ENCODE measurements around the gene SLC44A3. TPM values are rescaled to one million over a fixed set of nuclear protein-coding genes. Genes with fewer than 3 reads are reported as not detected.
"Not testable (repeated sequence)": the region's sequence is repeated elsewhere in the genome, so short reads cannot be mapped to it uniquely, and the experiment has no call there.

SLC44A3 gene
- total RNA-seq, 3 donors from 2014 or later: 0.30 TPM; not detected in 2

DNA sequence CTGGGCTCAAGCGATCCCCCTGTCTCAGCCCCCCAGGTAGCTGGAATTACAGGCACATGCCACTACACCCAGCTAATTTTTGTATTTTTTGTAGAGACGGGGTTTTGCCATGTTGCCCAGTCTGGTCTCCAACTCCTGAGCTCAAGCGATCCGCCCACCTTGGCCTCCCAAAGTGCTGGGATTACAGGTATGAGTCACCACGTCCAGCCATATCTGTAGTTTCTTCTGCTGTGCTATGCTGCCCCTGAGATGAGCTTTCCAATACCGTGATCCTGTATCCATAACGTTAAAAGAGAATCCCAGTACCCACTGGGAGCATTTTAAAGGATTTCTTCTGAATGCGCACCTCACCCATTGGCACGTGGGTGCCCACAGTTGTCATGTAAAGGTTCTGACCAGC is 20.2 kb downstream of the SLC44A3 start:
- H3K27me3 Mint-ChIP-seq (ENCODE audit: low read depth): peaks cover 13% of the 10 kb centered on the region
- not testable (repeated sequence) for DNase-seq; H3K4me3 Mint-ChIP-seq; H3K9me3 Mint-ChIP-seq; ATAC-seq; H3K4me1 Mint-ChIP-seq (ENCODE audit: low read depth); H3K36me3 Mint-ChIP-seq (ENCODE audit: insufficient read depth)

- Mint-ChIP-seq H3K4me3 (no peak overlapping the region), H3K27me3 (ENCODE audit: low read depth) (peaks cover 13% of the 10 kb centered on the region), H3K9me3 (no peaks in the 10 kb centered on the region), H3K36me3 (ENCODE audit: insufficient read depth) (no peaks in the 10 kb centered on the region), H3K4me1 (ENCODE audit: low read depth) (no peaks in the 10 kb centered on the region)
- ATAC-seq (no peak), DNase-seq (no peak)
Measured at GRCh38 chr1:94840808-94841207, 20.7 kb downstream of the SLC44A3 start.

DNA sequence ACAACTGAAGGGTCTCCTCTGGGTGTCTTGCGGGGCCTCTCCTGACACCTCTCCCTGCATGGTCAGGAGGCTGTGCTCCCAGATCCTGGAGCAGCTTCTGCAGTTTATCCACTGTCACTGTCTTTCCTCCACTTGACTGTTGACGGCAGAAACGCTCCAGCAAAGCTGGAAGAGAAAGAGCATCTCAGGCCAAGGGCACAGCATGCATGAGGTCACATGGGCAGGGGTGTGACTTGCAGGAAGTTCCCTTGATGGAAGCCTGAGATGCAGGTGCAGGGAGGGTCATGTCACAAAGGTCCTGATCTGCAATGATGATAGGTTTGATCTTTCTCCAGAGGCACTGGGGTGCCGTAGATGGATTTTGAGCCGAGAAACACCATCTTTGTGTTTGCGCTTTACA is 23.3 kb downstream of the SLC44A3 start:
- H3K9me3 Mint-ChIP-seq: no peaks in the 10 kb centered on the region
- DNase-seq (no peak), ATAC-seq (no peak)
- no peak overlapping the region for H3K4me3 Mint-ChIP-seq
- no peaks in the 10 kb centered on the region for H3K4me1 Mint-ChIP-seq (ENCODE audit: low read depth)
- peaks cover 13% of the 10 kb centered on the region for H3K27me3 Mint-ChIP-seq (ENCODE audit: low read depth)
- no peaks in the 10 kb centered on the region for H3K36me3 Mint-ChIP-seq (ENCODE audit: insufficient read depth)

GRCh38 chr1:94843846-94844245 is 23.7 kb downstream of the SLC44A3 start:
- Mint-ChIP-seq H3K27me3 (ENCODE audit: low read depth) (peaks cover 13% of the 10 kb centered on the region), H3K4me1 (ENCODE audit: low read depth) (no peaks in the 10 kb centered on the region), H3K4me3 (no peak overlapping the region), H3K36me3 (ENCODE audit: insufficient read depth) (no peaks in the 10 kb centered on the region), H3K9me3 (no peaks in the 10 kb centered on the region)
- ATAC-seq (no peak), DNase-seq (no peak)

DNA sequence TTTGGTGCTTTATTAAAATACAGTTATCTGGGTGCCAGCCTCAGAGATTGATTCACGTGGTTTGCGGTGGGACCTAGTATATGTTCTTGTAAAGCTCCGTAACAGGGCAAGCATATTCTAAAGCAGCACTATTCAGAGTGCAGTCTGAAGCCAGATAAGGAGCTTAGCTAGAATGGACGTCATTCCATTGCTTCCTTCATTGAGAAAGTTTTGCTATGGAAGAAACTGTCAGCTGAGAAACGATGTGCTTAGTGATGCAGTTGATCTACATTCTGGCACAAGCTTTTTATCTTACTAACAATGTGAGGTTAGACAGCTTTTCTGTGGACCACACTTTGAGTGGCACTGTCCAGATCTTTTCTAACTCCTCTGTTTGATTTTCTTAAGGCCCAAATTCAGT is 26.2 kb downstream of the SLC44A3 start:
- H3K9me3 Mint-ChIP-seq: no peaks in the 10 kb centered on the region
- no peaks in the 10 kb centered on the region for H3K36me3 Mint-ChIP-seq (ENCODE audit: insufficient read depth)
- no peak for DNase-seq
- no peak for ATAC-seq
- H3K27me3 Mint-ChIP-seq (ENCODE audit: low read depth): peaks cover 13% of the 10 kb centered on the region
- H3K4me1 Mint-ChIP-seq (ENCODE audit: low read depth): no peaks in the 10 kb centered on the region
- no peak overlapping the region for H3K4me3 Mint-ChIP-seq

DNA sequence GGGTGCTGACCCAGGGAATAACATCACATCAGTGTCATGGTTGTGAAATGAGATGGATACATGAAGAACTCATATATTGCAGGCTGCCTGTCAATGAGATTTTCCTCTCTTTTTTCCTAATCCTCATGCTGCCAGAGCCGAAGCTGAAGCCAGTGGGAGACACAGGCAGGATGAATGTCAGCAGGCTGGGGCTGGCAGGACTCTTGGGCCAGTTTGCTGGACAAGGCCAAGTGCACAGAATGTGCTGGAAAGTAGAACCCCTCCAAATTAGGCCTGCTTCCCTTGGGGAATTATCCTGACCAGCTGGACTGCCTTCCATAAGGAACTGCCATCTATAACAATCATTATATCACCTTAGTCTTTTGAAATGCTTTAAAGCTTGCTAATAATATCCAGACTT is 31.4 kb downstream of the SLC44A3 start:
- no peaks in the 10 kb centered on the region for H3K9me3 Mint-ChIP-seq
- no peaks in the 10 kb centered on the region for H3K4me1 Mint-ChIP-seq (ENCODE audit: low read depth)
- no peak overlapping the region for H3K4me3 Mint-ChIP-seq
- DNase-seq (no peak), ATAC-seq (no peak)
- no peaks in the 10 kb centered on the region for H3K27me3 Mint-ChIP-seq (ENCODE audit: low read depth)
- H3K36me3 Mint-ChIP-seq (ENCODE audit: insufficient read depth): no peaks in the 10 kb centered on the region

- Mint-ChIP-seq H3K36me3 (ENCODE audit: insufficient read depth) (no peaks in the 10 kb centered on the region), H3K4me3 (no peak overlapping the region), H3K27me3 (ENCODE audit: low read depth) (no peaks in the 10 kb centered on the region), H3K9me3 (no peaks in the 10 kb centered on the region), H3K4me1 (ENCODE audit: low read depth) (no peaks in the 10 kb centered on the region)
- DNase-seq (no peak), ATAC-seq (no peak)
Measured at GRCh38 chr1:94852788-94853187, 32.6 kb downstream of the SLC44A3 start.

GRCh38 chr1:94854458-94855306 is 34.5 kb downstream of the SLC44A3 start:
- peaks cover 4% of the 10 kb centered on the region for H3K27me3 Mint-ChIP-seq (ENCODE audit: low read depth)

GRCh38 chr1:94855307-94855700 is 35.1 kb downstream of the SLC44A3 start:
- H3K36me3 Mint-ChIP-seq (ENCODE audit: insufficient read depth): no peaks in the 10 kb centered on the region
- H3K9me3 Mint-ChIP-seq: no peaks in the 10 kb centered on the region
- H3K27me3 Mint-ChIP-seq (ENCODE audit: low read depth): peaks cover 4% of the 10 kb centered on the region
- ATAC-seq (no peak), DNase-seq (no peak)
- H3K4me3 Mint-ChIP-seq: no peak overlapping the region
- H3K4me1 Mint-ChIP-seq (ENCODE audit: low read depth): no peaks in the 10 kb centered on the region

More at GRCh38 chr1:94854458-94855306, 34.5 kb downstream of the SLC44A3 start:
- DNase-seq (peak; percentile 63), ATAC-seq (peak; percentile 94 to 95)
- Mint-ChIP-seq H3K36me3 (ENCODE audit: insufficient read depth) (no peaks in the 10 kb centered on the region), H3K4me3 (no peak overlapping the region), H3K9me3 (no peaks in the 10 kb centered on the region), H3K4me1 (ENCODE audit: low read depth) (no peaks in the 10 kb centered on the region)

GRCh38 chr1:94856004-94856403 is 35.8 kb downstream of the SLC44A3 start:
- Mint-ChIP-seq H3K9me3 (no peaks in the 10 kb centered on the region), H3K27me3 (ENCODE audit: low read depth) (peaks cover 4% of the 10 kb centered on the region), H3K36me3 (ENCODE audit: insufficient read depth) (no peaks in the 10 kb centered on the region), H3K4me3 (no peak overlapping the region), H3K4me1 (ENCODE audit: low read depth) (no peaks in the 10 kb centered on the region)
- no peak for DNase-seq
- no peak for ATAC-seq

DNA sequence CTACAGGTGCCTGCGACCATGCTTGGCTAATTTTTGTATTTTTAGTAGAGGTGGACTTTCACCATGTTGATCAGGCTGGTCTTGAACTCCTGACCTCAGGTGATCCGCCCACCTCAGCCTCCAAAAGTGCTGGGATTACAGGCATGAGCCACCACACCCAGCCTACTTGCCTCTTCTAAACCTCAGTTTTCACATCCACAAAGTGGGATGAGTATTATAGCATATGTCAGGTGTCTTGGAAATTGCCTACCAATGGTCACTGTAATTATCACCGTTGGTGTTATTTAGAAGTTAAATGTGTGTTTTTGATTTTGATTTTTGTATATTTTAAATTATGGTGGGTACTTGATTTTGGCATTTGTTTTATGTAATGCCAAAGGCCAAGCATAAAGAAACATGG is 36.7 kb downstream of the SLC44A3 start:
- Mint-ChIP-seq H3K4me3 (no peak overlapping the region), H3K4me1 (ENCODE audit: low read depth) (no peaks in the 10 kb centered on the region), H3K36me3 (ENCODE audit: insufficient read depth) (no peaks in the 10 kb centered on the region), H3K27me3 (ENCODE audit: low read depth) (peaks cover 4% of the 10 kb centered on the region), H3K9me3 (no peaks in the 10 kb centered on the region)
- no peak for ATAC-seq
- DNase-seq: no peak

- H3K9me3 Mint-ChIP-seq: no peaks in the 10 kb centered on the region
- peaks cover 4% of the 10 kb centered on the region for H3K27me3 Mint-ChIP-seq (ENCODE audit: low read depth)
- no peak for DNase-seq
- ATAC-seq: no peak
- no peaks in the 10 kb centered on the region for H3K4me1 Mint-ChIP-seq (ENCODE audit: low read depth)
- no peak overlapping the region for H3K4me3 Mint-ChIP-seq
- no peaks in the 10 kb centered on the region for H3K36me3 Mint-ChIP-seq (ENCODE audit: insufficient read depth)
Measured at GRCh38 chr1:94858276-94858675, 38.1 kb downstream of the SLC44A3 start.

- H3K9me3 Mint-ChIP-seq: no peaks in the 10 kb centered on the region
- peaks cover 4% of the 10 kb centered on the region for H3K27me3 Mint-ChIP-seq (ENCODE audit: low read depth)
- no peak for DNase-seq
- no peak for ATAC-seq
- no peaks in the 10 kb centered on the region for H3K36me3 Mint-ChIP-seq (ENCODE audit: insufficient read depth)
- H3K4me1 Mint-ChIP-seq (ENCODE audit: low read depth): no peaks in the 10 kb centered on the region
- no peak overlapping the region for H3K4me3 Mint-ChIP-seq
Measured at GRCh38 chr1:94859174-94859573, 39.0 kb downstream of the SLC44A3 start.

DNA sequence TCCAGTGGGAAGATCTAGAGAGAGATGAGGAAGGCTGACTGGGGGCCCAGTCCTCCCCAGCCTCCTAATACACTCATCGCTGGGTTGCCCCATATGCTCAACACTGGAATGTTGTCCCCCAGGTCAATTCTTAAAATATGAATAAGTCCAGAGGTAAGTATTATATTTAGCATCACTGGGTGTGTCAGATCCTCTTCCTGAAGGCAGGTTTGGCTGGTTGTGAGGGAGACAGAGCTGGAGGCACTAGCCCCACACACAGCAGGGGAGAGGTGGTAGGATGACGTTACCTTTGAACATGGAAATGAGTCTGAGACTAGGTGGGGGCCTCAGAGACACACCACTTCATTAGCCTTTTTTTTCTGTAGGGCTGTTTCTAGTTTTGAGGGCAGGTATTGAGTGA is 42.6 kb downstream of the SLC44A3 start:
- ATAC-seq (no peak), DNase-seq (no peak)
- Mint-ChIP-seq H3K4me1 (ENCODE audit: low read depth) (no peaks in the 10 kb centered on the region), H3K27me3 (ENCODE audit: low read depth) (peaks cover 4% of the 10 kb centered on the region), H3K9me3 (no peaks in the 10 kb centered on the region), H3K4me3 (no peak overlapping the region), H3K36me3 (ENCODE audit: insufficient read depth) (no peaks in the 10 kb centered on the region)

DNA sequence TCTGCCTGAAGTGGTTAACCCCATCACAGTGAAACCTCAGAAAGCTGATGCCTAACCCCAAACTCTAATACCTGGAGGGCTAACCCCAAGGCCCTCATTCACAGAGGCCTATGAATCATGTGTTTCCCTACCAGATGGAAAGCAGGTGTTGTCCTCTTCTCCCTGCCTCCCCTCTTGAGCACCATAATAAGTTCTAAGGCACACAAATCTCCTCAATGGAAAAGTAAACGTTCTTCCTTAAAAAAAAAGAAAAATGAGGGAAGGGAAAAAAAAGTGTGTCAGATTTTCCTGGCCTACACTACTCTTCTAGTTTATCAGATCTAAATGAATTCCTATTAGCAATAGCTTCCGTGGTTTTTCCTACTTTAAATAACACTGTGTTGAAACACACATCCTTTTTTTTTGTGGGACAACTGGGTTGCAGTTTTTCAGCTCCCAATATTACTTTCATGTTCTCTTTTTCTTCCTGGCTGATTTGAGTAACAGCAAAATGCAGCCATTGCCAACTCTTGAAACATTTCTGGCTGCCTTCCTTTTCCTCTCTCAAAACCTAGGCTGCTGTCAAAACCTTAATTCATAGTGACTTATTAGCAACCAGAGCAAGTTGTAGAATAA is 43.2 kb downstream of the SLC44A3 start:
- Mint-ChIP-seq H3K27me3 (ENCODE audit: low read depth) (peaks cover 4% of the 10 kb centered on the region), H3K4me1 (ENCODE audit: low read depth) (no peaks in the 10 kb centered on the region), H3K36me3 (ENCODE audit: insufficient read depth) (no peaks in the 10 kb centered on the region), H3K9me3 (no peaks in the 10 kb centered on the region), H3K4me3 (no peak overlapping the region)
- ATAC-seq: no peak
- DNase-seq: no peak
